EL (cell line): ENCODE data around the gene ADGRL3.

Source experiments
- DNase-seq: peaks from one replicate; pipeline ENCODE4 v3.0.0-alpha.2; 2016

ADGRL3 gene

GRCh38 chr4:62051332-62051731 is 851.2 kb downstream of the ADGRL3 start:
- DNase-seq, result no peak

GRCh38 chr4:62053974-62054373 is 853.8 kb downstream of the ADGRL3 start:
- DNase-seq, result no peak

GRCh38 chr4:62057031-62057430 is 856.9 kb downstream of the ADGRL3 start:
- no peak for DNase-seq

- DNase-seq, result no peak
These were observed 858.4 kb downstream of the ADGRL3 start for GRCh38 chr4:62058571-62058970.

GRCh38 chr4:62070291-62070852 is 870.2 kb downstream of the ADGRL3 start:
- no peak for DNase-seq

- no peak for DNase-seq
These were observed 875.0 kb downstream of the ADGRL3 start for GRCh38 chr4:62075089-62075488.

- DNase-seq, result no peak
These were observed 875.4 kb downstream of the ADGRL3 start for GRCh38 chr4:62075521-62075920.

GRCh38 chr4:62077406-62077805 is 877.3 kb downstream of the ADGRL3 start:
- DNase-seq, result no peak

- no peak for DNase-seq
These were observed 880.3 kb downstream of the ADGRL3 start for GRCh38 chr4:62080431-62080830.

- no peak for DNase-seq
These were observed 887.6 kb downstream of the ADGRL3 start for GRCh38 chr4:62087706-62088105.

- no peak for DNase-seq
These were observed 893.6 kb downstream of the ADGRL3 start for GRCh38 chr4:62093735-62094134.

- no peak for DNase-seq
These were observed 896.8 kb downstream of the ADGRL3 start for GRCh38 chr4:62096881-62097280.

- DNase-seq, result no peak
These were observed 915.1 kb downstream of the ADGRL3 start for GRCh38 chr4:62115216-62115615.

GRCh38 chr4:62117886-62118285 is 917.8 kb downstream of the ADGRL3 start:
- no peak for DNase-seq

GRCh38 chr4:62118558-62118957 is 918.4 kb downstream of the ADGRL3 start:
- DNase-seq, result no peak

- no peak for DNase-seq
These were observed 919.1 kb downstream of the ADGRL3 start for GRCh38 chr4:62119195-62119594.

- no peak for DNase-seq
These were observed 926.1 kb downstream of the ADGRL3 start for GRCh38 chr4:62126064-62126732.
